ENCODE measurements around the gene BANK1.

- TF ChIP-seq CTCF (IDR thresholded peaks at IDR 0.05) (no peak), EZH2 (IDR thresholded peaks at IDR 0.05; ENCODE audit: borderline replicate concordance, insufficient read depth, low read depth, low read length, poor library complexity, severe bottlenecking) (no peak)
These were observed 197.2 kb downstream of the BANK1 start for GRCh38 chr4:101987623-101988243.

Data from B cell (primary cell).